Endothelial cell of umbilical vein (primary cell): Measurements from ENCODE around the gene RASAL3. TPM values are rescaled to one million over a fixed set of nuclear protein-coding genes. Genes with fewer than 3 reads are reported as not detected.

ENCODE experiments used
- BruUV-seq: library from RNA; stranded (reverse); fragments of 400-500 nt; replicated peaks from 2 replicates; lab custom pipeline; 2021; lab: Mats Ljungman, UMichigan
- CTCF ChIA-PET: fragments of 300-600, 350-600 bp; sonication (Branson Sonifier 250); formaldehyde crosslinking; loops from one replicate; lab custom pipeline; 2021; ENCODE audit warnings: antibody characterized with exemption, inconsistent platforms; lab: Charles Lee
- POLR2A ChIA-PET: fragments of 300-600, 350-600 bp; sonication (Branson Sonifier 250); formaldehyde crosslinking; loops from one replicate; lab custom pipeline; 2021; ENCODE audit warnings: antibody characterized with exemption, inconsistent platforms; lab: Charles Lee
- DNase-seq: peaks from one replicate; pipeline ENCODE4 v3.0.0-alpha.2; 2011; ENCODE audit warnings: low read depth, low spot score
- FAIRE-seq: peaks from 2 replicates; lab custom pipeline; 2011; peaks lifted over from hg19 to GRCh38; lab: Jason Lieb, UNC
- H2AFZ ChIP-seq: 2 replicates; pipeline ENCODE4 v1.6.0; 2012; ENCODE audit warnings: low read depth, low read length, control low read depth, inconsistent platforms
- H3K27ac ChIP-seq: 2 replicates; pipeline ENCODE4 v1.5.1; 2011; ENCODE audit warnings: low read depth, mild to moderate bottlenecking, control low read depth, low read length, moderate library complexity; ENCODE audit not compliant: insufficient read depth
- H3K27me3 ChIP-seq, 2 experiments: 2 replicates each; pipeline versions ENCODE4 v1.6.0 to v1.6.1; 2011; ENCODE audit warnings: low read length in 2 of 2, mixed read lengths in 1 of 2; ENCODE audit not compliant: control insufficient read depth in 2 of 2, insufficient read depth in 2 of 2
- H3K36me3 ChIP-seq, 2 experiments: 2 replicates in 1 of 2; 3 replicates in 1 of 2; pipeline ENCODE4 v1.5.1; 2011; ENCODE audit warnings: low read length in 2 of 2, mild to moderate bottlenecking in 1 of 2, moderate library complexity in 1 of 2; ENCODE audit not compliant: control insufficient read depth in 2 of 2, insufficient read depth in 2 of 2; ENCODE audit errors: extremely low read depth in 1 of 2
- H3K4me1 ChIP-seq: 3 replicates; pipeline ENCODE4 v1.5.1; 2011; ENCODE audit warnings: mild to moderate bottlenecking, low read length; ENCODE audit not compliant: control insufficient read depth, insufficient read depth; ENCODE audit errors: extremely low read depth
- H3K4me2 ChIP-seq: 2 replicates; pipeline ENCODE4 v1.6.1; 2011; ENCODE audit warnings: low read length, control low read depth, mixed read lengths; ENCODE audit not compliant: insufficient read depth
- H3K4me3 ChIP-seq, 3 experiments: fragments of 200-600 bp in 1 of 3; sonication (generic), shearing (Covaris generic) in 1 of 3; replicated peaks in 1 of 3; 2 replicates each; pipeline ENCODE4 v1.5.1; 2011 to 2016; ENCODE audit warnings: control low read depth in 3 of 3, low read length in 3 of 3, mild to moderate bottlenecking in 2 of 3, inconsistent platforms in 1 of 3, low read depth in 1 of 3, moderate library complexity in 1 of 3; ENCODE audit not compliant: insufficient read depth in 1 of 3
- H3K79me2 ChIP-seq: 2 replicates; pipeline ENCODE4 v1.6.0; 2012; ENCODE audit warnings: low read length, inconsistent platforms; ENCODE audit not compliant: control insufficient read depth, insufficient read depth
- H3K9ac ChIP-seq: replicated peaks from 2 replicates; pipeline ENCODE3; 2011; ENCODE audit warnings: low read length, control low read depth; ENCODE audit not compliant: insufficient read depth; ENCODE audit errors: extremely low read depth
- H3K9me1 ChIP-seq: replicated peaks from 3 replicates; pipeline ENCODE4 v1.6.0; 2011; ENCODE audit warnings: mild to moderate bottlenecking, low read length; ENCODE audit not compliant: control insufficient read depth, insufficient read depth; ENCODE audit errors: extremely low read depth
- H3K9me3 ChIP-seq: replicated peaks from 2 replicates; pipeline ENCODE4 v1.5.1; 2012; ENCODE audit warnings: low read length, inconsistent platforms; ENCODE audit not compliant: control insufficient read depth, insufficient read depth
- H4K20me1 ChIP-seq: replicated peaks from 2 replicates; pipeline ENCODE3; 2011; ENCODE audit warnings: mild to moderate bottlenecking, low read length; ENCODE audit not compliant: control insufficient read depth, insufficient read depth; ENCODE audit errors: extremely low read depth
- EZH2 ChIP-seq: IDR thresholded peaks from 2 replicates; pipeline ENCODE4 v1.6.1; 2012; ENCODE audit warnings: borderline replicate concordance, low read depth, mild to moderate bottlenecking, moderate library complexity, low read length, inconsistent platforms; ENCODE audit not compliant: severe bottlenecking
- FOS ChIP-seq: IDR thresholded peaks from 2 replicates; pipeline ENCODE4 v1.6.1; 2011; ENCODE audit warnings: mild to moderate bottlenecking, low read length, moderate library complexity, borderline replicate concordance; ENCODE audit not compliant: insufficient read depth
- GATA2 ChIP-seq: IDR thresholded peaks from 2 replicates; pipeline ENCODE4 v1.7.0; 2011; ENCODE audit warnings: low read depth, mild to moderate bottlenecking, moderate library complexity, mixed read lengths, low read length; ENCODE audit not compliant: insufficient read length, insufficient read depth
- JUN ChIP-seq: IDR thresholded peaks from 2 replicates; pipeline ENCODE4 v1.6.1; 2011; ENCODE audit warnings: borderline replicate concordance, low read depth; ENCODE audit not compliant: insufficient read length, insufficient read depth
- MYC ChIP-seq: IDR thresholded peaks from one replicate; pipeline ENCODE4 v1.6.1; 2011; ENCODE audit warnings: mild to moderate bottlenecking, low read depth, low read length
- POLR2A ChIP-seq: IDR thresholded peaks from 2 replicates; pipeline ENCODE4 v1.6.1; 2012; ENCODE audit warnings: low read depth, mild to moderate bottlenecking, control low read depth, low read length
- POLR2AphosphoS5 ChIP-seq: IDR thresholded peaks from 2 replicates; pipeline ENCODE4 v1.6.1; 2012; ENCODE audit warnings: low read depth, mild to moderate bottlenecking, control low read depth, low read length, moderate library complexity; ENCODE audit not compliant: insufficient read depth
- dilution Hi-C: fragments of 300-500 bp; cut with MboI; formaldehyde crosslinking; loops from one replicate; pipeline ENCODE4 v1.15.0; 2019; ENCODE audit warnings: low sequenced_read_pairs; ENCODE audit not compliant: extremely low pct_ligation_motif_present
- intact Hi-C: fragments of 100-400 bp; cut with micrococcal nuclease; formaldehyde crosslinking; loops from one replicate; pipeline ENCODE4 v1.10.0; 2022
- polyA plus RNA-seq, 4 experiments: library from polyadenylated mRNA; depleted of rRNA in 3 of 4; stranded (reverse) in 3 of 4; unstranded in 1 of 4; fragments of >200 nt; gene quantifications; 2 replicates each; pipeline versions ENCODE4 v1.2.1 to v1.2.3, GENCODE V29; 2011 to 2012; ENCODE audit warnings: missing spikeins in 1 of 4
- total RNA-seq: library from RNA; stranded (reverse); gene quantifications from 2 replicates; pipeline ENCODE4 v1.2.3, GENCODE V29; 2021
- TF ChIP-seq, protein P1 (sequence below): IDR thresholded peaks from 2 replicates; pipeline ENCODE4 v1.6.1; 2011; ENCODE audit not compliant: insufficient read depth, insufficient read length
- TF ChIP-seq, protein P2 (sequence below), 2 donors: IDR thresholded peaks; 1 replicate in 1 of 2; 2 replicates in 1 of 2; pipeline ENCODE4 v1.5.1; 2011; ENCODE audit warnings: low read length in 2 of 2, mild to moderate bottlenecking in 2 of 2, moderate library complexity in 2 of 2, control low read depth in 1 of 2, inconsistent platforms in 1 of 2, low read depth in 1 of 2; ENCODE audit not compliant: insufficient read depth in 1 of 2; ENCODE audit errors: extremely low read depth in 1 of 2

The RASAL3 gene
- total and polyA plus RNA-seq, 2 donors (not counting 3 experiments of a cell fraction or from before 2014, with no cell fraction given) = 4.1 to 5.7 TPM

DNA sequence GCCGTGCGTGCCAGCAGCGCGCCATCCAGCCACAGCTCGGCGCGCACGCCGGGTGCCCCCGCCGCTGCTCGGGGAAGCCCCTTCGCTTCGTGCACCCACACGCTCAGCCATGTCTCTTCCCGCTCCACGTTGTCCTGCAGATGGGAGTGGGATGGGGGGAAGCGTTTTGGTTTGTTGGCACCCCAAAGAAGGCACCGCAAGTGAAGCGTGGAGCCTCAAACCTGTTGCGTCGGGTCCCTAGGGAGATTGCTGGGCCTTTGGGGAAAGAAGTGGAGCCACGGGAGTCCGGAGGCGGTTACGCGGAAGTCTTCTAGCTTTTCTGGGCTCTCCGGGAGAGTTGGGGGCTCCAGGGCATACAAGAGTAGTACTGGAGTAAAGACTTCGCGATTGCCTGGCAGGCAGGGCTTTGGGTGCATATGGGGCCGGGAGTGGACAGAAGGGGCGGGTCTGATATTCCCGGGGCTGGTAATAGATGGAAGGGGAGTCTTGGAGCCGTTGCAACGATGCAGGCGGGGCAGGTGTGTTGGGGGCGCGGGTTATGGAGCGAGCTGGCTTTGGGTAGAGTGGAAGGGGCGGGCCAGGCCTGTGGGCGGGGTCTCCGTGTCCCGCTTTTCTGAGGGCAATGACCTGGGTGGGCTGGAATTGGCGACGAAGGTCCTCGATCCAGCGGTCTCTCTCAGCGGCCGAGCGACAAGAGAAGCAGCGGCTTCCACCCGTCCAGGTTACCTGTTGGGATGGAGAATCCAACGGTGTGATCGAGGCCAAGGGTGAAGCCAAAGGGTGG is 6.5 kb downstream of the RASAL3 start:
- peaks cover 5% of the 10 kb centered on the region for H3K4me1 ChIP-seq
- BruUV-seq = no TSS peak
- H2AFZ ChIP-seq = no peak overlapping the region
- intact Hi-C loops = no loop called here
- no peak for FAIRE-seq
- H3K9me1 ChIP-seq = no peaks in the 10 kb centered on the region
- DNase-seq = no peak
- H3K27me3 ChIP-seq = peaks cover 19% of the 10 kb centered on the region in 2 experiments
- H3K79me2 ChIP-seq = no peaks in the 10 kb centered on the region
- ChIA-PET CTCF (no interaction called here), POLR2A (no interaction called here)
- no peak overlapping the region for H3K4me3 ChIP-seq
- H4K20me1 ChIP-seq = no peaks in the 10 kb centered on the region
- TF ChIP-seq MYC (no peak), EZH2 (peak; percentile 81)
- no peak overlapping the region for H3K4me2 ChIP-seq
- no peak overlapping the region for H3K9ac ChIP-seq
- H3K27ac ChIP-seq = no peak overlapping the region
- dilution Hi-C loops = no loop called here
- no peaks in the 10 kb centered on the region for H3K36me3 ChIP-seq
- H3K9me3 ChIP-seq = no peaks in the 10 kb centered on the region

DNA sequence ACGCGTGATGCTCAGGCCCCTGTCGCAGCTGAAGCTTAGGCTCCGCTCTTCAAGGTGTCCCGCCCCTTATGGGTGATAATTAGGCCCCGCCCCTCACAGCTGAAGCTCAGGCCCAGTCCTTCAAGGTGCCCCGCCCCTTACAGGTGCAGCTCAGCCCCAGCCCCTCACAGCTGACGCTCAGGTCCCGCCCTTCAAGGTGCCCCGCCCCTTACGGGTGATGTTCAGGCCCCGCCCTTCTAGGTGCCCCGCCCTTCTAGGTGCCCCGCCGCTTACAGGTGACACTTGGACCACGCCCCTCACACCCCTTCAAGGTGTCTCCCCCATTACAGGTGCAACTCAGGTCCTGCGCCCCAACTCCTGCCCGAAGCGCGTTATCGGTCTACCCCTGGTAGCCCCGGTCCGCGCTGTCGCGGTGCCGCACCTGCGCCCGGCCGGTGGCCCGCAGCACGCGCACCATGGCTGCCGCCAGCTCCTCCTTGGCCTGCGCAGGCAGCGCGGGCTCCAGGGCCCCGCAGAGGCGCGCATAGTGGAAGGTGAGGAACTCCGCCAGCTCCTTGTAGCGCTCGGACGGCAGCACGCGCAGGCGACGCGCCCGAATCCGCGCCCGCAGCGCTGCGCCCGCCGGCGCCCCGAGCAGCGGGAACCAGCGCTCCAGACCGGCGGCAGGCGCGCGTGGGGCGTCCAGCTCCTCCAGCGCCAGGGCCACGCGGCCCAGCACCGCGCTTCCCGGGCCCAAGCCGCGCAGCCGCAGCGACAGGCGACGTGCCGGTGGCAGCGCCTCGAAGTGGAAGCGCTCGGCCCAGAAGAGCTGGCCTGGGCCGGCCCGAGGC is 7.3 kb downstream of the RASAL3 start:
- no peak overlapping the region for H3K27ac ChIP-seq
- intact Hi-C loops = no loop called here
- FAIRE-seq = no peak
- no peaks in the 10 kb centered on the region for H3K36me3 ChIP-seq
- H3K79me2 ChIP-seq = no peaks in the 10 kb centered on the region
- H3K27me3 ChIP-seq = peaks cover 19% of the 10 kb centered on the region in 2 experiments
- H2AFZ ChIP-seq = peak overlapping the region; percentile 8
- H3K4me2 ChIP-seq = peak overlapping the region; percentile 16
- no TSS peak for BruUV-seq
- TF ChIP-seq, protein P1, sequence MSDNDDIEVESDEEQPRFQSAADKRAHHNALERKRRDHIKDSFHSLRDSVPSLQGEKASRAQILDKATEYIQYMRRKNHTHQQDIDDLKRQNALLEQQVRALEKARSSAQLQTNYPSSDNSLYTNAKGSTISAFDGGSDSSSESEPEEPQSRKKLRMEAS = no peak
- no peak for TF ChIP-seq EZH2
- TF ChIP-seq, protein P2, sequence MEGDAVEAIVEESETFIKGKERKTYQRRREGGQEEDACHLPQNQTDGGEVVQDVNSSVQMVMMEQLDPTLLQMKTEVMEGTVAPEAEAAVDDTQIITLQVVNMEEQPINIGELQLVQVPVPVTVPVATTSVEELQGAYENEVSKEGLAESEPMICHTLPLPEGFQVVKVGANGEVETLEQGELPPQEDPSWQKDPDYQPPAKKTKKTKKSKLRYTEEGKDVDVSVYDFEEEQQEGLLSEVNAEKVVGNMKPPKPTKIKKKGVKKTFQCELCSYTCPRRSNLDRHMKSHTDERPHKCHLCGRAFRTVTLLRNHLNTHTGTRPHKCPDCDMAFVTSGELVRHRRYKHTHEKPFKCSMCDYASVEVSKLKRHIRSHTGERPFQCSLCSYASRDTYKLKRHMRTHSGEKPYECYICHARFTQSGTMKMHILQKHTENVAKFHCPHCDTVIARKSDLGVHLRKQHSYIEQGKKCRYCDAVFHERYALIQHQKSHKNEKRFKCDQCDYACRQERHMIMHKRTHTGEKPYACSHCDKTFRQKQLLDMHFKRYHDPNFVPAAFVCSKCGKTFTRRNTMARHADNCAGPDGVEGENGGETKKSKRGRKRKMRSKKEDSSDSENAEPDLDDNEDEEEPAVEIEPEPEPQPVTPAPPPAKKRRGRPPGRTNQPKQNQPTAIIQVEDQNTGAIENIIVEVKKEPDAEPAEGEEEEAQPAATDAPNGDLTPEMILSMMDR (IDR thresholded peaks at IDR 0.05; ENCODE audit: extremely low read depth in 1 of 2, insufficient read depth in 1 of 2, low read depth in 1 of 2, low read length in 2 of 2) = no peak
- TF ChIP-seq FOS = no peak
- TF ChIP-seq POLR2A = no peak
- no peak for TF ChIP-seq MYC
- no peak for TF ChIP-seq JUN
- TF ChIP-seq POLR2AphosphoS5 = no peak
- no peak for TF ChIP-seq GATA2
- no peaks in the 10 kb centered on the region for H4K20me1 ChIP-seq
- DNase-seq = no peak
- CTCF ChIA-PET = interaction anchor here (1.2 to 7.1 kb wide), 2 partner anchors 38 to 98 kb away, joined by 4 to 60 read pairs; partner anchors contain the start of gene AKAP8L
- no peaks in the 10 kb centered on the region for H3K9me3 ChIP-seq
- no peaks in the 10 kb centered on the region for H3K9me1 ChIP-seq
- no peak overlapping the region for H3K9ac ChIP-seq
- POLR2A ChIA-PET = no interaction called here
- no peak overlapping the region for H3K4me3 ChIP-seq
- dilution Hi-C loops = no loop called here
- H3K4me1 ChIP-seq = peaks cover 9% of the 10 kb centered on the region
